ENCODE results near the gene C2orf80.
"Not testable (repeated sequence)": the region's sequence is repeated elsewhere in the genome, so short reads cannot be mapped to it uniquely, and the experiment has no call there.

- TF ChIP-seq, protein P1, sequence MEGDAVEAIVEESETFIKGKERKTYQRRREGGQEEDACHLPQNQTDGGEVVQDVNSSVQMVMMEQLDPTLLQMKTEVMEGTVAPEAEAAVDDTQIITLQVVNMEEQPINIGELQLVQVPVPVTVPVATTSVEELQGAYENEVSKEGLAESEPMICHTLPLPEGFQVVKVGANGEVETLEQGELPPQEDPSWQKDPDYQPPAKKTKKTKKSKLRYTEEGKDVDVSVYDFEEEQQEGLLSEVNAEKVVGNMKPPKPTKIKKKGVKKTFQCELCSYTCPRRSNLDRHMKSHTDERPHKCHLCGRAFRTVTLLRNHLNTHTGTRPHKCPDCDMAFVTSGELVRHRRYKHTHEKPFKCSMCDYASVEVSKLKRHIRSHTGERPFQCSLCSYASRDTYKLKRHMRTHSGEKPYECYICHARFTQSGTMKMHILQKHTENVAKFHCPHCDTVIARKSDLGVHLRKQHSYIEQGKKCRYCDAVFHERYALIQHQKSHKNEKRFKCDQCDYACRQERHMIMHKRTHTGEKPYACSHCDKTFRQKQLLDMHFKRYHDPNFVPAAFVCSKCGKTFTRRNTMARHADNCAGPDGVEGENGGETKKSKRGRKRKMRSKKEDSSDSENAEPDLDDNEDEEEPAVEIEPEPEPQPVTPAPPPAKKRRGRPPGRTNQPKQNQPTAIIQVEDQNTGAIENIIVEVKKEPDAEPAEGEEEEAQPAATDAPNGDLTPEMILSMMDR (conservative IDR thresholded peaks at IDR 0.05; ENCODE audit: low read depth in 2 of 2): not testable (repeated sequence)
- not testable (repeated sequence) for TF ChIP-seq POLR2AphosphoS5 (IDR thresholded peaks at IDR 0.05; ENCODE audit: low read depth); ZNF331 (CRISPR knock-in tag; IDR thresholded peaks at IDR 0.05; ENCODE audit: low read depth); ETS1 (IDR thresholded peaks at IDR 0.05); EZH2 (IDR thresholded peaks at IDR 0.05; ENCODE audit: low read depth, unreplicated experiment); EZH2phosphoT487 (IDR thresholded peaks at IDR 0.05; ENCODE audit: unreplicated experiment); ZNF114 (CRISPR knock-in tag; IDR thresholded peaks at IDR 0.05); NANOG (IDR thresholded peaks at IDR 0.05; ENCODE audit: borderline replicate concordance)
- TF ChIP-seq, protein P2, sequence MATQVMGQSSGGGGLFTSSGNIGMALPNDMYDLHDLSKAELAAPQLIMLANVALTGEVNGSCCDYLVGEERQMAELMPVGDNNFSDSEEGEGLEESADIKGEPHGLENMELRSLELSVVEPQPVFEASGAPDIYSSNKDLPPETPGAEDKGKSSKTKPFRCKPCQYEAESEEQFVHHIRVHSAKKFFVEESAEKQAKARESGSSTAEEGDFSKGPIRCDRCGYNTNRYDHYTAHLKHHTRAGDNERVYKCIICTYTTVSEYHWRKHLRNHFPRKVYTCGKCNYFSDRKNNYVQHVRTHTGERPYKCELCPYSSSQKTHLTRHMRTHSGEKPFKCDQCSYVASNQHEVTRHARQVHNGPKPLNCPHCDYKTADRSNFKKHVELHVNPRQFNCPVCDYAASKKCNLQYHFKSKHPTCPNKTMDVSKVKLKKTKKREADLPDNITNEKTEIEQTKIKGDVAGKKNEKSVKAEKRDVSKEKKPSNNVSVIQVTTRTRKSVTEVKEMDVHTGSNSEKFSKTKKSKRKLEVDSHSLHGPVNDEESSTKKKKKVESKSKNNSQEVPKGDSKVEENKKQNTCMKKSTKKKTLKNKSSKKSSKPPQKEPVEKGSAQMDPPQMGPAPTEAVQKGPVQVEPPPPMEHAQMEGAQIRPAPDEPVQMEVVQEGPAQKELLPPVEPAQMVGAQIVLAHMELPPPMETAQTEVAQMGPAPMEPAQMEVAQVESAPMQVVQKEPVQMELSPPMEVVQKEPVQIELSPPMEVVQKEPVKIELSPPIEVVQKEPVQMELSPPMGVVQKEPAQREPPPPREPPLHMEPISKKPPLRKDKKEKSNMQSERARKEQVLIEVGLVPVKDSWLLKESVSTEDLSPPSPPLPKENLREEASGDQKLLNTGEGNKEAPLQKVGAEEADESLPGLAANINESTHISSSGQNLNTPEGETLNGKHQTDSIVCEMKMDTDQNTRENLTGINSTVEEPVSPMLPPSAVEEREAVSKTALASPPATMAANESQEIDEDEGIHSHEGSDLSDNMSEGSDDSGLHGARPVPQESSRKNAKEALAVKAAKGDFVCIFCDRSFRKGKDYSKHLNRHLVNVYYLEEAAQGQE (IDR thresholded peaks at IDR 0.05; ENCODE audit: unreplicated experiment): not testable (repeated sequence)
Observed at GRCh38 chr2:208221873-208222272, 32.0 kb upstream of the C2orf80 start.

Data from GM23338 (cell line).